ENCODE measurements around the gene FAM222A.

FAM222A gene

GRCh38 chr12:109726511-109727038, 12.9 kb downstream of the FAM222A start:
- no peak for DNase-seq

- no peak for DNase-seq
Observed at GRCh38 chr12:109727039-109727723, 13.6 kb downstream of the FAM222A start.

- no peak for DNase-seq
Observed at GRCh38 chr12:109727746-109728726, 14.4 kb downstream of the FAM222A start.

- no peak for DNase-seq
Observed at GRCh38 chr12:109728921-109729320, 15.3 kb downstream of the FAM222A start.

GRCh38 chr12:109729371-109729781, 15.8 kb downstream of the FAM222A start:
- DNase-seq = no peak

- no peak for DNase-seq
Observed at GRCh38 chr12:109729801-109730200, 16.2 kb downstream of the FAM222A start.

GRCh38 chr12:109730306-109731145, 16.9 kb downstream of the FAM222A start:
- DNase-seq = no peak

GRCh38 chr12:109731231-109731731, 17.7 kb downstream of the FAM222A start:
- DNase-seq = no peak

- no peak for DNase-seq
Observed at GRCh38 chr12:109731806-109732205, 18.2 kb downstream of the FAM222A start.

GRCh38 chr12:109732321-109733305, 19.0 kb downstream of the FAM222A start:
- no peak for DNase-seq

- DNase-seq = no peak
Observed at GRCh38 chr12:109734219-109735000, 20.8 kb downstream of the FAM222A start.

- no peak for DNase-seq
Observed at GRCh38 chr12:109735051-109735521, 21.5 kb downstream of the FAM222A start.

- DNase-seq = no peak
Observed at GRCh38 chr12:109735825-109736551, 22.4 kb downstream of the FAM222A start.

GRCh38 chr12:109736552-109737108, 23.0 kb downstream of the FAM222A start:
- no peak for DNase-seq

GRCh38 chr12:109737126-109737525, 23.5 kb downstream of the FAM222A start:
- DNase-seq = no peak

- no peak for DNase-seq
Observed at GRCh38 chr12:109737631-109738030, 24.0 kb downstream of the FAM222A start.

- no peak for DNase-seq
Observed at GRCh38 chr12:109738209-109738608, 24.6 kb downstream of the FAM222A start.

- no peak for DNase-seq
Observed at GRCh38 chr12:109738878-109739665, 25.4 kb downstream of the FAM222A start.
